Lower leg skin (tissue), 4 donors: ENCODE results near the gene AKR1A1. TPM values are rescaled to one million over a fixed set of nuclear protein-coding genes. Genes with fewer than 3 reads are reported as not detected.

Experiments
- DNase-seq, 2 donors: peaks; one replicate each; pipeline ENCODE4 v3.0.0-alpha.2; 2019; ENCODE audit warnings: low spot score in 2 of 2
- H3K4me3 ChIP-seq: fragments of 200-600 bp; sonication (generic); 2 replicates; pipeline ENCODE4 v1.5.1; 2017; ENCODE audit warnings: mild to moderate bottlenecking, low read depth; ENCODE audit not compliant: poor library complexity, severe bottlenecking
- CTCF ChIP-seq, 3 donors: fragments of 450-650 bp; IDR thresholded peaks; one replicate each; pipeline ENCODE4 v1.5.1; 2016; ENCODE audit warnings: antibody characterized with exemption in 3 of 3, mild to moderate bottlenecking in 3 of 3, moderate library complexity in 2 of 3
- POLR2A ChIP-seq, 2 donors: fragments of 450-650 bp; IDR thresholded peaks; one replicate each; pipeline ENCODE4 v1.6.1; 2016 to 2017; ENCODE audit warnings: antibody characterized with exemption in 2 of 2, mild to moderate bottlenecking in 1 of 2, moderate library complexity in 1 of 2
- WGBS, 2 donors: methylation state at CpG; one replicate each; pipeline ENCODE4 v1.1.5; 2018; 5-methylcytosine and 5-hydroxymethylcytosine counted together
- intact Hi-C: fragments of 100-400 bp; cut with DNase I; formaldehyde crosslinking; loops from one replicate; pipeline ENCODE4 v1.15.0; 2023; ENCODE audit warnings: low total_unique reads
- total RNA-seq, 4 donors: library from RNA; depleted of rRNA; stranded (reverse); fragments of >200 nt; gene quantifications; one replicate each; pipeline ENCODE4 v1.1.0, GENCODE V29; 2016

The AKR1A1 gene
- total RNA-seq, 4 donors from 2014 or later: 42.1 to 79.2 (median 57.8) TPM

- intact Hi-C loops: no loop called here
- TF ChIP-seq POLR2A (IDR thresholded peaks at IDR 0.05) (no peak), CTCF (IDR thresholded peaks at IDR 0.05) (no peak)
- H3K4me3 ChIP-seq: no peak overlapping the region
- WGBS, 2 donors: 70 to 71% methylated on average over 6 of the region's 6 CpGs
- DNase-seq: no peak
Measured at GRCh38 chr1:45535988-45536766, 14.4 kb upstream of the AKR1A1 start.

- no peak overlapping the region for H3K4me3 ChIP-seq
- TF ChIP-seq CTCF (IDR thresholded peaks at IDR 0.05) (no peak), POLR2A (IDR thresholded peaks at IDR 0.05) (no peak)
- 67 to 72% methylated on average over 4 of the region's 4 CpGs for WGBS, 2 donors
- intact Hi-C loops: no loop called here
- no peak for DNase-seq
Measured at GRCh38 chr1:45536886-45537285, 13.7 kb upstream of the AKR1A1 start.

- no peak overlapping the region for H3K4me3 ChIP-seq
- no peak for TF ChIP-seq POLR2A (IDR thresholded peaks at IDR 0.05)
- no peak for TF ChIP-seq CTCF (IDR thresholded peaks at IDR 0.05)
- WGBS, 2 donors: 95 to 100% methylated on average over 1 of the region's 1 CpG
- intact Hi-C loops: no loop called here
- DNase-seq: no peak
Measured at GRCh38 chr1:45541193-45541592, 9.4 kb upstream of the AKR1A1 start.

DNA sequence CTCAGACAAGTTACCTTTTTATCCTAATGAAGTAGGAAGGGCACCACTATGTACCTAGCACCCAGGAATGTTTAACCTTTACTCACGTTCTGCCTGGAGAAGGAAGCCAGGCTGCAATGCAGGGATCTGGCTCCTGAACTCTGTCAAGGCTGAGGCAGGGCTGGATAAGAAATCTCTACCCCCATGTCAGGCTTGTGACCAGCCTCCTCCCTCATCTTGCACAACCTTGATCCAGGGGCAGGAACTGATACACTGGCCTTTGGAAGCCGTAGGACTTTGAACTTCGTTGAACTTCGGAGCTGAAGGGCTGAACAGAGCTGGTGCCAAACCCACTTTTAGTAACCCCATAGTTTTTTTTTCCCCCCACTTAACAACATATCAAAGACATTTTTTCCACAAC lies 8.0 kb upstream of the AKR1A1 start:
- H3K4me3 ChIP-seq: no peak overlapping the region
- TF ChIP-seq CTCF (IDR thresholded peaks at IDR 0.05) (no peak), POLR2A (IDR thresholded peaks at IDR 0.05) (no peak)
- 84% methylated on average over 3 to 4 of the region's 4 CpGs for whole genome bisulfite sequencing, 2 donors
- DNase-seq: no peak
- intact Hi-C loops: no loop called here

DNA sequence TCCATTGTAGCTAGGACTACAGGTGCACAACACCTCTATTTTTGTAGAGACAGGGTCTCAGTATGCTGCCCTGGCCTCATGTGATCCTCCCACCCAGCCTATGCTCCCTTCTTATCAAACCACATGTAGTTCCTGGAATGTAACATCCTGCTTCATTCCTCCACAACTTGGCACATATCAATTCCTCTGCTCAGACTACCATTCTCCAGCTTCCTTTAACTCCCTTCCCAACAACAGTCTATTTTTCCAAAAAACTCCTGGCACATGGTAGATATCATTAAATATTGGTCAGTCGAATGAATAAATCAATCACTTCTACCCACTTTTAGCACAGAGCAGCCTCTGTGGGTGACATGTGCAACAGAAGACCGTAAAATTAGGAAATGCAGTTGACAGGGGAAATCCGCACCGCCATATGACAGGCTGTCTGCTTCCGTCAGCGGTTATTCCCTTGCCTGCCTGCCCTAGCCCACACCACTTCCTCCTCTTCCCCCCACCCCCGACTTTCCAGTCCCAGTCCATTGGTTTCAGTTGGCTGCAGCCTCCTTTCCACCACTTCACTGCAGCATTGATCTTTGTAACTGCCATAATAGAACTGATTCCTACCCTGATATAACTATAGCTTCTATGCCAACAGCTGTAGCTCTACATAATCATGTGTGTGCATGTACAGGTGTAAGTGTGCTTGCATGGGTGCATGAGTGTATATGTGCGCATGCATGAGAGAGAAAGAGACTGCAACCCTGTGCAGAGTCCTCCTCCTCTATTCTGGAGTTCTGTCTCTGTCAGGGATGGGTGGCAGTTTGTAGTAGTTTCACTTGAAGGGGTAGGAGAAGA lies 6.8 kb upstream of the AKR1A1 start:
- TF ChIP-seq POLR2A (IDR thresholded peaks at IDR 0.05) (no peak), CTCF (IDR thresholded peaks at IDR 0.05) (no peak)
- intact Hi-C loops: no loop called here
- peak; percentile 61 to 91 for DNase-seq
- WGBS, 2 donors: 49% methylated on average over 8 of the region's 8 CpGs
- H3K4me3 ChIP-seq: no peak overlapping the region
